Esophagus (tissue), 2 donors: ENCODE results near the gene EIF4G3. TPM values are rescaled to one million over a fixed set of nuclear protein-coding genes. Genes with fewer than 3 reads are reported as not detected.
"Not testable (repeated sequence)": the region's sequence is repeated elsewhere in the genome, so short reads cannot be mapped to it uniquely, and the experiment has no call there.

ENCODE experiments used
- H3K27ac ChIP-seq, 2 donors: one replicate each; pipeline ENCODE4 v1.5.1; 2013; ENCODE audit warnings: low read depth in 2 of 2, mild to moderate bottlenecking in 2 of 2, inconsistent platforms in 1 of 2, low read length in 1 of 2, moderate library complexity in 1 of 2
- H3K27me3 ChIP-seq, 2 donors: one replicate each; pipeline ENCODE4 v1.6.1; 2013; ENCODE audit warnings: low read length in 2 of 2, control low read depth in 1 of 2, mild to moderate bottlenecking in 1 of 2; ENCODE audit not compliant: insufficient read depth in 2 of 2, control insufficient read depth in 1 of 2
- H3K36me3 ChIP-seq, 2 donors: one replicate each; pipeline ENCODE4 v1.6.1; 2013; ENCODE audit warnings: low read length in 1 of 2; ENCODE audit not compliant: control insufficient read depth in 2 of 2, insufficient read depth in 2 of 2
- H3K4me1 ChIP-seq, 2 donors: one replicate each; pipeline ENCODE4 v1.6.1; 2013; ENCODE audit warnings: low read length in 1 of 2; ENCODE audit not compliant: control insufficient read depth in 2 of 2, insufficient read depth in 2 of 2
- H3K4me3 ChIP-seq, 2 donors: one replicate each; pipeline ENCODE4 v1.5.1; 2013; ENCODE audit warnings: low read length in 2 of 2, mild to moderate bottlenecking in 2 of 2, low read depth in 1 of 2, moderate library complexity in 1 of 2
- H3K9me3 ChIP-seq, 2 donors: one replicate each; pipeline ENCODE4 v1.6.1; 2013; ENCODE audit warnings: mild to moderate bottlenecking in 2 of 2, low read depth in 1 of 2, low read length in 1 of 2, moderate library complexity in 1 of 2; ENCODE audit not compliant: control insufficient read depth in 2 of 2, insufficient read depth in 1 of 2
- WGBS, 2 donors: extraction: QIAGEN DNeasy Blood & Tissue Kit; methylation state at CpG; one replicate each; pipeline ENCODE4 v1.1.7; 2013; 5-methylcytosine and 5-hydroxymethylcytosine counted together
- polyA plus RNA-seq, 2 donors: library from polyadenylated mRNA; stranded (reverse); fragments of 200-250 nt; gene quantifications; one replicate each; pipeline ENCODE4 v1.2.3, GENCODE V29; 2013
- donor health status: healthy with polysubstance abuse.
- donor health status: Bipolar disorder and iron deficiency.

The EIF4G3 gene
- polyA plus RNA-seq, 2 donors: 15.7 to 22.3 TPM

GRCh38 chr1:21189421-21189820 is 12.7 kb upstream of the EIF4G3 start:
- no peak overlapping the region for H3K4me3 ChIP-seq
- peaks cover 2 to 4% of the 10 kb centered on the region in 2 donors for H3K4me1 ChIP-seq
- H3K27me3 ChIP-seq: no peaks in the 10 kb centered on the region
- H3K27ac ChIP-seq: peak overlapping the region in 1 of 2 donors; percentile 11
- WGBS, 2 donors: 45 to 53% methylated on average over 3 of the region's 3 CpGs
- no peaks in the 10 kb centered on the region for H3K36me3 ChIP-seq
- no peaks in the 10 kb centered on the region for H3K9me3 ChIP-seq

GRCh38 chr1:21188235-21188634 is 11.5 kb upstream of the EIF4G3 start:
- H3K27me3 ChIP-seq: no peaks in the 10 kb centered on the region
- no peak overlapping the region for H3K4me3 ChIP-seq
- no peaks in the 10 kb centered on the region for H3K36me3 ChIP-seq
- H3K4me1 ChIP-seq: peaks cover 2 to 4% of the 10 kb centered on the region in 2 donors
- H3K9me3 ChIP-seq: no peaks in the 10 kb centered on the region
- WGBS, 2 donors: 91% methylated on average over 3 of the region's 3 CpGs
- H3K27ac ChIP-seq: no peak overlapping the region

GRCh38 chr1:21185221-21185731 is 8.6 kb upstream of the EIF4G3 start:
- H3K4me1 ChIP-seq: peaks cover 2 to 4% of the 10 kb centered on the region in 2 donors
- H3K36me3 ChIP-seq: no peaks in the 10 kb centered on the region
- no peaks in the 10 kb centered on the region for H3K27me3 ChIP-seq
- H3K4me3 ChIP-seq: no peak overlapping the region
- H3K27ac ChIP-seq: no peak overlapping the region
- H3K9me3 ChIP-seq: no peaks in the 10 kb centered on the region
- WGBS, 2 donors: 94% methylated on average over 5 of the region's 5 CpGs

GRCh38 chr1:21184276-21184675 is 7.6 kb upstream of the EIF4G3 start:
- Histone ChIP-seq H3K4me3 (no peak overlapping the region), H3K27me3 (no peaks in the 10 kb centered on the region), H3K36me3 (no peaks in the 10 kb centered on the region), H3K9me3 (no peaks in the 10 kb centered on the region), H3K4me1 (peaks cover 0 to 4% of the 10 kb centered on the region in 2 donors), H3K27ac (no peak overlapping the region)
- WGBS, 2 donors: 22 to 28% methylated on average over 1 of the region's 1 CpG

GRCh38 chr1:21182181-21182731 is 5.6 kb upstream of the EIF4G3 start:
- WGBS, 2 donors: 86 to 87% methylated on average over 7 of the region's 7 CpGs

GRCh38 chr1:21178271-21178670 is 1.6 kb upstream of the EIF4G3 start:
- H3K4me3 ChIP-seq, H3K27me3 ChIP-seq, H3K9me3 ChIP-seq, H3K36me3 ChIP-seq, H3K27ac ChIP-seq, H3K4me1 ChIP-seq: not testable (repeated sequence)
- WGBS, 2 donors: 95% methylated on average over 16 of the region's 16 CpGs

More at GRCh38 chr1:21182181-21182731, 5.6 kb upstream of the EIF4G3 start:
- Histone ChIP-seq H3K4me3 (no peak overlapping the region), H3K27me3 (no peaks in the 10 kb centered on the region), H3K9me3 (no peaks in the 10 kb centered on the region), H3K36me3 (no peaks in the 10 kb centered on the region), H3K4me1 (no peaks in the 10 kb centered on the region), H3K27ac (no peak overlapping the region)

- peak overlapping the region; percentile 91 to 96 for H3K27ac ChIP-seq
- no peaks in the 10 kb centered on the region for H3K27me3 ChIP-seq
- H3K4me3 ChIP-seq: peak overlapping the region; percentile 90 to 92
- H3K36me3 ChIP-seq: no peaks in the 10 kb centered on the region
- H3K4me1 ChIP-seq: no peaks in the 10 kb centered on the region
- 0% methylated on average over 33 to 69 of the region's 69 CpGs for WGBS, 2 donors
- H3K9me3 ChIP-seq: no peaks in the 10 kb centered on the region
Measured at GRCh38 chr1:21175670-21176581, 771 bp downstream of the EIF4G3 start.

GRCh38 chr1:21175324-21175669 is 1.4 kb downstream of the EIF4G3 start:
- 1% methylated on average over 6 of the region's 6 CpGs for whole genome bisulfite sequencing, 2 donors
- Histone ChIP-seq H3K27ac (peak overlapping the region; percentile 87 to 96), H3K27me3 (no peaks in the 10 kb centered on the region), H3K4me1 (no peaks in the 10 kb centered on the region), H3K36me3 (no peaks in the 10 kb centered on the region), H3K9me3 (no peaks in the 10 kb centered on the region), H3K4me3 (peak overlapping the region; percentile 90 to 92)

GRCh38 chr1:21174654-21175323 is 1.9 kb downstream of the EIF4G3 start:
- peak overlapping the region in 1 of 2 donors; percentile 92 for H3K4me3 ChIP-seq
- WGBS, 2 donors: 10 to 15% methylated on average over 12 of the region's 12 CpGs
- no peaks in the 10 kb centered on the region for H3K27me3 ChIP-seq
- no peaks in the 10 kb centered on the region for H3K9me3 ChIP-seq
- peak overlapping the region in 1 of 2 donors; percentile 96 for H3K27ac ChIP-seq
- H3K4me1 ChIP-seq: no peaks in the 10 kb centered on the region
- no peaks in the 10 kb centered on the region for H3K36me3 ChIP-seq
